ENCODE results near the gene IL10RA. TPM values are rescaled to one million over a fixed set of nuclear protein-coding genes. Genes with fewer than 3 reads are reported as not detected.

The IL10RA gene
- total and polyA plus RNA-seq, 2 of the 4 experiments (the other 2 are of a cell fraction) = 0.12 TPM; not detected in 1

DNA sequence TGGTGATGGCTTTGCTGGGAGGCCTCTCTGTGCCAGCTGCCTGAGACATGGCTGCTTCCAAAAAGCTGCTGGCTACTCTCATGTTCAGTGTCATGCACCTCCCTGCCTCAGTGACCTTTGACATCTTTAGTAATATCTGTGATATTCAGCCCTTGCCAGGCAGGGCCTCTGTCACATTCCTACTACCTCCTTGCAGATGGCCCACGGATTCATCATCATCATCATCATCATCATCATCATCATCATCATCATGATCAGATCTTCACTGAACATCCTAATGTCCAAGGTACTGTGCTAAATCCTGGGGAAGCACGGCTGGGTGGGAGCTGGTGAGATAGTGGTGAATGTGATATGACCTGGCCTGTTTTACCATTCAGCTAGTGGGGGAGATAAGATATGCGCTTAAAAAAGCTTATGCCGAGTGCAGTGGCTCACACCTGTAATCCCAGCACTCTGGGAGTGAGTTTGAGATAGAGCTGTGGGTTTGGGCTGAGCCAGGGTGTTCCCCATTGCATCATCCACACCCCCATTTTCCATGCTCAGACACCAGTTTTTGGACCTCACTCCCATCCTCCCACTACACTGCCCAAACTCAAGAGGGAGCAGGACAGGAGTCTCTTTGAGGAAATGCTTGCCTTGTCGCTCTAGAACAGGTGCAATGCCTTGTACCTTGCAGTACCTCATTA lies 39.9 kb upstream of the IL10RA start (continued):
- no peak for TF ChIP-seq FOS (IDR thresholded peaks at IDR 0.05; ENCODE audit: low read depth, low read length)

GRCh38 chr11:117946842-117947526 lies 39.2 kb upstream of the IL10RA start:
- no peak overlapping the region for H4K91ac ChIP-seq (ENCODE audit: insufficient read depth, low read depth, low read length)
- H2BK20ac ChIP-seq (ENCODE audit: low read depth, low read length) = no peak overlapping the region
- DNase-seq = peak; percentile 91
- no peak overlapping the region for H2AK9ac ChIP-seq (replicated peaks; ENCODE audit: low read depth, low read length, poor library complexity)
- no peak overlapping the region for H2AK5ac ChIP-seq (ENCODE audit: low read depth, low read length)
- no peaks in the 10 kb centered on the region for H3K9me3 ChIP-seq (ENCODE audit: control insufficient read depth, insufficient read depth, low read length)
- H3K4me1 ChIP-seq (ENCODE audit: control insufficient read depth, insufficient read depth, low read length) = no peaks in the 10 kb centered on the region
- no peak overlapping the region for H3K4me3 ChIP-seq (ENCODE audit: insufficient read depth, low read depth, low read length)
- POLR2A ChIA-PET (ENCODE audit: unreplicated experiment) = no interaction called here
- no peak overlapping the region for H2BK15ac ChIP-seq (ENCODE audit: low read depth, low read length)
- intact Hi-C loops (cut with micrococcal nuclease) = loop anchor here (1.0 to 2.0 kb wide), 4 partner anchors 103 to 520 kb away; no protein-coding TSS in a partner anchor
- no peak overlapping the region for H3K9ac ChIP-seq (ENCODE audit: low read depth, low read length)
- H4K20me1 ChIP-seq (ENCODE audit: insufficient read depth, low read length) = no peaks in the 10 kb centered on the region
- no peaks in the 10 kb centered on the region for H3K79me1 ChIP-seq (ENCODE audit: low read depth in 1 of 2, low read length in 2 of 2)
- H3K27ac ChIP-seq (ENCODE audit: insufficient read depth, low read length) = no peak overlapping the region
- H2AFZ ChIP-seq (replicated peaks; ENCODE audit: low read length, poor library complexity) = peak overlapping the region; percentile 72
- dilution Hi-C loops (cut with HindIII; ENCODE audit: low sequenced_read_pairs, unreplicated experiment) = no loop called here
- H3K14ac ChIP-seq (replicated peaks; ENCODE audit: low read depth, low read length) = no peak overlapping the region
- TF ChIP-seq, protein P1, sequence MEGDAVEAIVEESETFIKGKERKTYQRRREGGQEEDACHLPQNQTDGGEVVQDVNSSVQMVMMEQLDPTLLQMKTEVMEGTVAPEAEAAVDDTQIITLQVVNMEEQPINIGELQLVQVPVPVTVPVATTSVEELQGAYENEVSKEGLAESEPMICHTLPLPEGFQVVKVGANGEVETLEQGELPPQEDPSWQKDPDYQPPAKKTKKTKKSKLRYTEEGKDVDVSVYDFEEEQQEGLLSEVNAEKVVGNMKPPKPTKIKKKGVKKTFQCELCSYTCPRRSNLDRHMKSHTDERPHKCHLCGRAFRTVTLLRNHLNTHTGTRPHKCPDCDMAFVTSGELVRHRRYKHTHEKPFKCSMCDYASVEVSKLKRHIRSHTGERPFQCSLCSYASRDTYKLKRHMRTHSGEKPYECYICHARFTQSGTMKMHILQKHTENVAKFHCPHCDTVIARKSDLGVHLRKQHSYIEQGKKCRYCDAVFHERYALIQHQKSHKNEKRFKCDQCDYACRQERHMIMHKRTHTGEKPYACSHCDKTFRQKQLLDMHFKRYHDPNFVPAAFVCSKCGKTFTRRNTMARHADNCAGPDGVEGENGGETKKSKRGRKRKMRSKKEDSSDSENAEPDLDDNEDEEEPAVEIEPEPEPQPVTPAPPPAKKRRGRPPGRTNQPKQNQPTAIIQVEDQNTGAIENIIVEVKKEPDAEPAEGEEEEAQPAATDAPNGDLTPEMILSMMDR (conservative IDR thresholded peaks at IDR 0.05; ENCODE audit: low read depth, low read length) = peak; percentile 98
- TF ChIP-seq CEBPB (IDR thresholded peaks at IDR 0.05; ENCODE audit: low read depth, low read length) (peak; percentile 51; the same call in 1 of the 2 replicates), SMC3 (IDR thresholded peaks at IDR 0.05; ENCODE audit: low read depth, low read length) (peak; percentile 84), RCOR1 (IDR thresholded peaks at IDR 0.05; ENCODE audit: insufficient replicate concordance, low read length) (peak; percentile 42), FOS (IDR thresholded peaks at IDR 0.05; ENCODE audit: low read depth, low read length) (peak; percentile 70), NFE2L2 (IDR thresholded peaks at IDR 0.05; ENCODE audit: low read depth, low read length) (no peak), BHLHE40 (IDR thresholded peaks at IDR 0.05; ENCODE audit: low read depth, low read length) (no peak), POLR2A (IDR thresholded peaks at IDR 0.05; ENCODE audit: low read depth, low read length) (peak; percentile 54; the same call in 1 of the 2 replicates), ELK1 (IDR thresholded peaks at IDR 0.05; ENCODE audit: borderline replicate concordance, low read depth, low read length) (no peak), MAZ (IDR thresholded peaks at IDR 0.05; ENCODE audit: borderline replicate concordance, low read depth, low read length) (peak; percentile 38; the same call in 1 of the 2 replicates), RAD21 (IDR thresholded peaks at IDR 0.05; ENCODE audit: low read length) (peak; percentile 99), MAFK (IDR thresholded peaks at IDR 0.05; ENCODE audit: low read depth, low read length) (no peak), CHD1 (IDR thresholded peaks at IDR 0.05; ENCODE audit: low read depth, low read length) (no peak)
- no peaks in the 10 kb centered on the region for H3K36me3 ChIP-seq (ENCODE audit: control insufficient read depth, insufficient read depth, low read length)
- BruUV-seq (replicated peaks) = no TSS peak
- no peak overlapping the region for H3K4ac ChIP-seq (ENCODE audit: low read depth, low read length)
- no peak overlapping the region for H2BK120ac ChIP-seq (ENCODE audit: low read depth, low read length)
- no peak overlapping the region for H2BK5ac ChIP-seq (ENCODE audit: low read depth, low read length, poor library complexity, severe bottlenecking)
- in situ Hi-C loops (cut with MboI; ENCODE audit: low sequenced_read_pairs) = loop anchor here (5.0 kb wide), 1 partner anchor 105 kb away; no protein-coding TSS in a partner anchor
- no peak overlapping the region for H3K56ac ChIP-seq (ENCODE audit: extremely low read depth, insufficient read depth, low read length)
- H3K9me1 ChIP-seq (ENCODE audit: insufficient read depth, low read length) = no peaks in the 10 kb centered on the region
- no peak overlapping the region for H4K8ac ChIP-seq (ENCODE audit: low read depth in 2 of 2, low read length in 2 of 2)
- peak; percentile 97 for ATAC-seq (ENCODE audit: low read depth)
- no peak overlapping the region for H3K23ac ChIP-seq (ENCODE audit: low read depth, low read length)
- H4K5ac ChIP-seq (ENCODE audit: low read depth, low read length) = no peak overlapping the region
- no peak overlapping the region for H3K18ac ChIP-seq (ENCODE audit: low read depth, low read length)
- H3K4me2 ChIP-seq (ENCODE audit: low read depth, low read length) = no peak overlapping the region
- WGBS, 2 experiments (ENCODE audit: extremely low coverage in 2 of 2, insufficient read length in 1 of 2) = 0% methylated on average over 3 of the region's 7 CpGs; no CpG with 5 or more reads in 1 of the 2 experiments
- H3K27me3 ChIP-seq (ENCODE audit: control insufficient read depth, insufficient read depth, low read length) = peaks cover 7% of the 10 kb centered on the region; the same call in 1 of the 2 replicates
- CTCF ChIA-PET = interaction anchor here (0.5 to 2.0 kb wide), 22 partner anchors 9 to 521 kb away, joined by 3 to 23 read pairs (median 5); partner anchors contain the start of gene FXYD2
